ENCODE measurements around the gene EMC10.
A peak's percentile ranks its signal among the peaks of the same experiment; 100 is the strongest.

The EMC10 gene

GRCh38 chr19:50461066-50461875 is 15.0 kb upstream of the EMC10 start:
- H3K4me3 ChIP-seq (ENCODE audit: low read depth, low read length), result no peak overlapping the region
- peak; percentile 30 for DNase-seq (ENCODE audit: low read depth)
- TF ChIP-seq CTCF (IDR thresholded peaks at IDR 0.05; ENCODE audit: control insufficient read depth, extremely low read depth, insufficient read depth), result peak; percentile 90

GRCh38 chr19:50462970-50463369 is 13.3 kb upstream of the EMC10 start:
- no peak overlapping the region for H3K4me3 ChIP-seq (ENCODE audit: low read depth, low read length)
- no peak for TF ChIP-seq CTCF (IDR thresholded peaks at IDR 0.05; ENCODE audit: control insufficient read depth, extremely low read depth, insufficient read depth)
- no peak for DNase-seq (ENCODE audit: low read depth)

- DNase-seq (ENCODE audit: low read depth), result no peak
- no peak for TF ChIP-seq CTCF (IDR thresholded peaks at IDR 0.05; ENCODE audit: control insufficient read depth, extremely low read depth, insufficient read depth)
- no peak overlapping the region for H3K4me3 ChIP-seq (ENCODE audit: low read depth, low read length)
Observed at GRCh38 chr19:50464348-50464747, 12.0 kb upstream of the EMC10 start.

GRCh38 chr19:50465000-50465399 is 11.3 kb upstream of the EMC10 start:
- TF ChIP-seq CTCF (IDR thresholded peaks at IDR 0.05; ENCODE audit: control insufficient read depth, extremely low read depth, insufficient read depth), result no peak
- no peak for DNase-seq (ENCODE audit: low read depth)
- no peak overlapping the region for H3K4me3 ChIP-seq (ENCODE audit: low read depth, low read length)

- no peak for TF ChIP-seq CTCF (IDR thresholded peaks at IDR 0.05; ENCODE audit: control insufficient read depth, extremely low read depth, insufficient read depth)
- H3K4me3 ChIP-seq (ENCODE audit: low read depth, low read length), result no peak overlapping the region
- DNase-seq (ENCODE audit: low read depth), result no peak
Observed at GRCh38 chr19:50465986-50466705, 10.2 kb upstream of the EMC10 start.

- no peak for TF ChIP-seq CTCF (IDR thresholded peaks at IDR 0.05; ENCODE audit: control insufficient read depth, extremely low read depth, insufficient read depth)
- no peak overlapping the region for H3K4me3 ChIP-seq (ENCODE audit: low read depth, low read length)
- no peak for DNase-seq (ENCODE audit: low read depth)
Observed at GRCh38 chr19:50466706-50467039, 9.6 kb upstream of the EMC10 start.
